Pancreas (tissue), 10 donors: ENCODE results near the gene BATF. TPM values are rescaled to one million over a fixed set of nuclear protein-coding genes. Genes with fewer than 3 reads are reported as not detected.

Source experiments
- ATAC-seq, 4 donors: fragments of 200-7000 bp; cut with Tn5 transposase; one replicate each; pipeline versions ENCODE4 v1.8.0 to v1.9.1; 2020; ENCODE audit warnings: mild to moderate bottlenecking in 4 of 4, moderate library complexity in 4 of 4
- DNase-seq, 6 donors: peaks; one replicate each; pipeline ENCODE4 v3.0.0-alpha.2; 2020
- FAIRE-seq: peaks from 2 replicates; lab custom pipeline; 2012; peaks lifted over from hg19 to GRCh38; lab: Jason Lieb, UNC
- H3K27ac ChIP-seq, 4 donors: fragments of 200-600 bp; sonication (generic); 1 replicate in 3 of 4; 2 replicates in 1 of 4; pipeline versions ENCODE4 v1.5.0 to v1.8.0; 2020
- H3K27me3 ChIP-seq, 4 donors: fragments of 200-600 bp; one replicate each; pipeline ENCODE4 v1.8.0; 2021
- H3K36me3 ChIP-seq, 3 donors: fragments of 200-600 bp; sonication (generic) in 1 of 3; one replicate each; pipeline versions ENCODE4 v1.5.0 to v1.8.0; 2020 to 2021
- H3K4me1 ChIP-seq, 3 donors: fragments of 200-600 bp; one replicate each; pipeline ENCODE4 v1.8.0; 2021
- H3K4me3 ChIP-seq, 4 donors: fragments of 200-600 bp; sonication (generic) in 2 of 4; one replicate each; pipeline versions ENCODE4 v1.5.0 to v1.8.0; 2020 to 2021
- H3K9me3 ChIP-seq, 4 donors: fragments of 200-600 bp; one replicate each; pipeline ENCODE4 v1.8.0; 2021
- CTCF ChIP-seq, 4 donors: fragments of 200-600 bp; sonication (generic) in 3 of 4; IDR thresholded peaks; one replicate each; pipeline versions ENCODE4 v1.5.0 to v1.8.0; 2021; ENCODE audit warnings: antibody characterized with exemption in 4 of 4
- WGBS, 2 donors: extraction: QIAGEN DNeasy Blood & Tissue Kit; methylation state at CpG; one replicate each; pipeline ENCODE4 v1.1.7; 2013; 5-methylcytosine and 5-hydroxymethylcytosine counted together
- intact Hi-C, 3 donors: fragments of 100-400 bp; cut with DNase I; formaldehyde crosslinking; loops; one replicate each; pipeline versions ENCODE4 v1.11.1 to v1.14.2; 2022
- polyA plus RNA-seq, 2 donors: library from polyadenylated mRNA; stranded (reverse); fragments of 200-250 nt; gene quantifications; one replicate each; pipeline ENCODE4 v1.2.3, GENCODE V29; 2013
- total RNA-seq, 6 donors: library from RNA; stranded (reverse); fragmentation: NEBNext Ultra II Directional in 4 of 6; extraction: Animal tissue kit (Norgen Biotek cat#: 25700) in 4 of 6; gene quantifications; one replicate each; pipeline versions ENCODE4 v1.2.1 to v1.2.4, GENCODE V29; 2021 to 2023
- donor health status: healthy with polysubstance abuse.
- donor health status: DM: no; HTN: no; CAD: no; lungs with moderate emphysema.
- donor health status: DM: no; HTN: no; CAD: no.
- donor health status: control.
- donor health status: control.
- donor health status: Bipolar disorder and iron deficiency.
- donor health status: DM: yes; HTN: yes; CAD: no.
- donor health status: DM: no; HTN: no; CAD: no.
- donor health status: DM: no; HTN: no; CAD: no.
- donor health status: DM: yes; HTN: yes; CAD: no.

BATF gene
- total and polyA plus RNA-seq, 8 donors, result 0.28 to 1.7 (median 0.98) TPM; not detected in 1

- no peaks in the 10 kb centered on the region for H3K27me3 ChIP-seq
- no peaks in the 10 kb centered on the region for H3K4me1 ChIP-seq
- DNase-seq, result no peak
- 80 to 84% methylated on average over 7 of the region's 7 CpGs for WGBS, 2 donors
- no peaks in the 10 kb centered on the region for H3K36me3 ChIP-seq
- no peak overlapping the region for H3K4me3 ChIP-seq
- H3K9me3 ChIP-seq, result no peaks in the 10 kb centered on the region
- H3K27ac ChIP-seq, result no peak overlapping the region
- no peak for FAIRE-seq
- intact Hi-C loops, result no loop called here
- no peak for TF ChIP-seq CTCF (IDR thresholded peaks at IDR 0.05)
- no peak for ATAC-seq
These were observed 45.9 kb downstream of the BATF start for GRCh38 chr14:75568140-75568539.

GRCh38 chr14:75568791-75569190 lies 46.5 kb downstream of the BATF start:
- no peaks in the 10 kb centered on the region for H3K27me3 ChIP-seq
- no peak for DNase-seq
- 79 to 84% methylated on average over 6 of the region's 6 CpGs for WGBS, 2 donors
- no peaks in the 10 kb centered on the region for H3K9me3 ChIP-seq
- no peak for FAIRE-seq
- no peak overlapping the region for H3K4me3 ChIP-seq
- intact Hi-C loops, result no loop called here
- no peak for TF ChIP-seq CTCF (IDR thresholded peaks at IDR 0.05)
- H3K36me3 ChIP-seq, result no peaks in the 10 kb centered on the region
- no peak for ATAC-seq
- H3K4me1 ChIP-seq, result no peaks in the 10 kb centered on the region
- no peak overlapping the region for H3K27ac ChIP-seq

- H3K27ac ChIP-seq, result no peak overlapping the region
- DNase-seq, result no peak
- 36 to 50% methylated on average over 2 of the region's 2 CpGs for WGBS, 2 donors
- H3K27me3 ChIP-seq, result no peaks in the 10 kb centered on the region
- no peaks in the 10 kb centered on the region for H3K9me3 ChIP-seq
- TF ChIP-seq CTCF (IDR thresholded peaks at IDR 0.05), result no peak
- no peak for ATAC-seq
- intact Hi-C loops, result loop anchor here in 1 of 3 donors (10.0 kb wide), 1 partner anchor 84 kb away; no protein-coding TSS in a partner anchor
- H3K4me1 ChIP-seq, result no peaks in the 10 kb centered on the region
- no peak overlapping the region for H3K4me3 ChIP-seq
- H3K36me3 ChIP-seq, result no peaks in the 10 kb centered on the region
- FAIRE-seq, result no peak
These were observed 48.5 kb downstream of the BATF start for GRCh38 chr14:75570797-75571196.

- no peak for DNase-seq
- FAIRE-seq, result no peak
- H3K9me3 ChIP-seq, result no peaks in the 10 kb centered on the region
- intact Hi-C loops, result loop anchor here in 1 of 3 donors (10.0 kb wide), 1 partner anchor 83 kb away; no protein-coding TSS in a partner anchor
- H3K27me3 ChIP-seq, result no peaks in the 10 kb centered on the region
- H3K4me3 ChIP-seq, result no peak overlapping the region
- H3K27ac ChIP-seq, result no peak overlapping the region
- TF ChIP-seq CTCF (IDR thresholded peaks at IDR 0.05), result no peak
- no peaks in the 10 kb centered on the region for H3K36me3 ChIP-seq
- no peaks in the 10 kb centered on the region for H3K4me1 ChIP-seq
- ATAC-seq, result no peak
- 64 to 75% methylated on average over 6 of the region's 6 CpGs for WGBS, 2 donors
These were observed 49.8 kb downstream of the BATF start for GRCh38 chr14:75572104-75572503.

GRCh38 chr14:75577090-75577489 lies 54.8 kb downstream of the BATF start:
- FAIRE-seq (no peak), DNase-seq (no peak), ATAC-seq (no peak)
- TF ChIP-seq CTCF (IDR thresholded peaks at IDR 0.05), result no peak
- Histone ChIP-seq H3K9me3 (no peaks in the 10 kb centered on the region), H3K27me3 (no peaks in the 10 kb centered on the region), H3K4me3 (no peak overlapping the region), H3K27ac (no peak overlapping the region), H3K4me1 (peaks cover 6 to 10% (median 7%) of the 10 kb centered on the region in 3 donors), H3K36me3 (no peaks in the 10 kb centered on the region)
- 66 to 69% methylated on average over 3 of the region's 3 CpGs for WGBS, 2 donors
- intact Hi-C loops, result loop anchor here (5.0 to 10.0 kb wide), 3 partner anchors 75 to 80 kb away; no protein-coding TSS in a partner anchor
